A673 (cell line): ENCODE data around the gene OCSTAMP. TPM values are rescaled to one million over a fixed set of nuclear protein-coding genes. Genes with fewer than 3 reads are reported as not detected.

Source experiments
- BruUV-seq: library from RNA; stranded (reverse); fragments of 400-500 nt; replicated peaks from 2 replicates; lab custom pipeline; 2021; lab: Mats Ljungman, UMichigan
- CTCF ChIA-PET: fragments of 300-600 bp; sonication (Branson Sonifier 250); formaldehyde crosslinking; loops from one replicate; lab custom pipeline; 2022; ENCODE audit warnings: antibody characterized with exemption; lab: Charles Lee
- POLR2A ChIA-PET: fragments of 300-600 bp; sonication (Branson Sonifier 250); formaldehyde crosslinking; loops from one replicate; lab custom pipeline; 2022; ENCODE audit warnings: antibody characterized with exemption; ENCODE audit not compliant: low non-redundant PET; lab: Charles Lee
- DNase-seq: peaks from one replicate; pipeline ENCODE4 v3.0.0-alpha.2; 2015; ENCODE audit warnings: low spot score
- H3K27ac ChIP-seq: fragments of 200-600 bp; sonication (generic); 2 replicates; pipeline ENCODE4 v1.5.1; 2016; ENCODE audit warnings: mixed run types, low read depth, mild to moderate bottlenecking, mixed read lengths, antibody characterized with exemption, low read length; ENCODE audit not compliant: poor library complexity, severe bottlenecking
- H3K27me3 ChIP-seq: fragments of 200-600 bp; sonication (generic); replicated peaks from 2 replicates; pipeline ENCODE4 v1.6.1; 2017; ENCODE audit warnings: mixed run types, low read depth, mild to moderate bottlenecking, mixed read lengths, antibody characterized with exemption, low read length; ENCODE audit not compliant: insufficient read depth, poor library complexity
- H3K36me3 ChIP-seq: fragments of 200-600 bp; sonication (generic); 2 replicates; pipeline ENCODE4 v1.6.1; 2016; ENCODE audit warnings: mixed run types, mild to moderate bottlenecking, mixed read lengths, antibody characterized with exemption, low read length; ENCODE audit not compliant: insufficient read depth, poor library complexity, severe bottlenecking
- H3K4me1 ChIP-seq: fragments of 200-600 bp; sonication (generic); 2 replicates; pipeline ENCODE4 v1.6.1; 2017; ENCODE audit warnings: mixed run types, mild to moderate bottlenecking, mixed read lengths, antibody characterized with exemption, low read length; ENCODE audit not compliant: insufficient read depth, poor library complexity, severe bottlenecking
- H3K4me3 ChIP-seq: fragments of 200-600 bp; sonication (generic); 2 replicates; pipeline ENCODE4 v1.5.1; 2016; ENCODE audit warnings: low read depth, mixed run types, mild to moderate bottlenecking, mixed read lengths, low read length; ENCODE audit not compliant: poor library complexity, severe bottlenecking
- H3K9me3 ChIP-seq: fragments of 200-600 bp; sonication (generic); 2 replicates; pipeline ENCODE4 v1.6.1; 2016; ENCODE audit warnings: mixed run types, low read depth, mild to moderate bottlenecking, mixed read lengths, antibody characterized with exemption, low read length; ENCODE audit not compliant: poor library complexity, severe bottlenecking
- CTCF ChIP-seq: fragments of 300-800, 200-600 bp; sonication (generic); conservative IDR thresholded peaks from 2 replicates; pipeline ENCODE4 v1.5.1; 2017; ENCODE audit warnings: low read depth, mild to moderate bottlenecking, antibody characterized with exemption, low read length, moderate library complexity, mixed read lengths
- EZH2 ChIP-seq: fragments of 200-600 bp; sonication (generic); IDR thresholded peaks from 2 replicates; pipeline ENCODE4 v1.6.1; 2017; ENCODE audit warnings: borderline replicate concordance, low read depth, mild to moderate bottlenecking, mixed read lengths, antibody characterized with exemption, low read length; ENCODE audit not compliant: poor library complexity, severe bottlenecking
- intact Hi-C: fragments of 100-400 bp; cut with micrococcal nuclease; formaldehyde crosslinking; loops from one replicate; pipeline ENCODE4 v1.10.0; 2022; ENCODE audit not compliant: unreplicated experiment
- total RNA-seq: library from RNA; stranded (reverse); gene quantifications from 2 replicates; pipeline ENCODE4 v1.2.3, GENCODE V29; 2021

OCSTAMP gene
- total RNA-seq, 1 experiment from 2014 or later: not detected

- intact Hi-C loops: no loop called here
- H3K27me3 ChIP-seq: peaks cover 4% of the 10 kb centered on the region
- H3K9me3 ChIP-seq: no peaks in the 10 kb centered on the region
- no peak overlapping the region for H3K4me3 ChIP-seq
- ChIA-PET CTCF (no interaction called here), POLR2A (no interaction called here)
- no peaks in the 10 kb centered on the region for H3K4me1 ChIP-seq
- TF ChIP-seq CTCF (no peak), EZH2 (no peak)
- no peak for DNase-seq
- H3K36me3 ChIP-seq: no peaks in the 10 kb centered on the region
- BruUV-seq: no TSS peak
- no peak overlapping the region for H3K27ac ChIP-seq
Measured at GRCh38 chr20:46559001-46559400, 8.5 kb upstream of the OCSTAMP start.

GRCh38 chr20:46558511-46558959, 8.1 kb upstream of the OCSTAMP start:
- no TSS peak for BruUV-seq
- intact Hi-C loops: no loop called here
- Histone ChIP-seq H3K27me3 (peaks cover 4% of the 10 kb centered on the region), H3K9me3 (no peaks in the 10 kb centered on the region), H3K4me3 (no peak overlapping the region), H3K4me1 (no peaks in the 10 kb centered on the region), H3K36me3 (no peaks in the 10 kb centered on the region), H3K27ac (no peak overlapping the region)
- TF ChIP-seq CTCF: no peak
- no peak for TF ChIP-seq EZH2
- ChIA-PET POLR2A (no interaction called here), CTCF (no interaction called here)
- DNase-seq: peak; percentile 12

- no peak for DNase-seq
- no TSS peak for BruUV-seq
- Histone ChIP-seq H3K4me1 (no peaks in the 10 kb centered on the region), H3K36me3 (no peaks in the 10 kb centered on the region), H3K4me3 (no peak overlapping the region), H3K9me3 (no peaks in the 10 kb centered on the region), H3K27me3 (peaks cover 4% of the 10 kb centered on the region), H3K27ac (no peak overlapping the region)
- TF ChIP-seq EZH2 (no peak), CTCF (no peak)
- ChIA-PET CTCF (no interaction called here), POLR2A (no interaction called here)
- intact Hi-C loops: no loop called here
Measured at GRCh38 chr20:46557231-46557956, 6.9 kb upstream of the OCSTAMP start.
